HG03175 (cell line): Measurements from ENCODE around the gene PCDH19.

Experiments used
- ATAC-seq: cut with Tn5 transposase; IDR thresholded peaks from one replicate; pipeline ENCODE4 v1.9.1; 2021; ENCODE audit warnings: mild to moderate bottlenecking, moderate library complexity; ENCODE audit not compliant: unreplicated experiment

The PCDH19 gene

GRCh38 chrX:100299559-100299958, 110.5 kb downstream of the PCDH19 start:
- no peak for ATAC-seq

DNA sequence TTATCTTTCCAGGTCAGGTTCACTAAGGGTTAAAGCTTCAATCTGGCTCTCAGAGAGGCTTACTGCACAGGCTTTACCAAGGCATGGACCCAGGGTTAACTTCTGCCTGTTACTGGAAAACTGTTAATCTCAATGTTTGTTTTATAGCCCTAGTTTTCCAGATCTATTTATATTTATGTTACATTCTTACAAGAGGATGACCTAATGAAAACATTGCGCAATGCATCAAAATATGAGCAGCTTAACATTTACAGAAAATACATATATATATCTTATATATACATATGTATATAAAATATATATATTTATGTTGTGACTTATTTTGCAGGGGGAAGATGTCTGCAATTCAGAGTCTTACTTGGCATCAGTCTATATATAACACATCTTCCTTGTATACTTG, 112.3 kb downstream of the PCDH19 start:
- no peak for ATAC-seq

GRCh38 chrX:100296183-100296753, 113.8 kb downstream of the PCDH19 start:
- ATAC-seq, result no peak

- no peak for ATAC-seq
Observed at GRCh38 chrX:100294965-100295364, 115.1 kb downstream of the PCDH19 start.

DNA sequence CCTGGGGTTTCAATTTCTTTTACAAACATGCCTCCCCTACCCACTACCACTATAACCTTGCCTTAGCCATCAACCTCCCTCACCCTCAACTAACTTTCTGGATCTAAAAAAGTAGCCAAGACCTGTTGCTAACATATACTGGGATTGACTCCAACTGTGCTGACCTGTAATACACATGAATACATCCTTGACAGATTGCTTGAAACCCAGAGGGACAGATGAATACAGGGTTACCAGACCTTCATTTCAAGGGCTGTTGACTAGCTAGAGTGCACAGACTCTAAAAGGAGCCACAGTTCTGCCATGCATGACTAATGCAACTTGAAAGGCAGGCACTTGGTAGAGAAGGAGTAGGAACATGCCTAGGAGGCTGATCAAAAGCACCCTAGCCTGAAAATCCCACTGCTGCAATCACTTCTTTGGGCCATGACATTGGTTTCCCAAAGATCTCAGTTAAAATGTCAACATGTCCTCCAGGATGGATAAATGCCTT, 121.0 kb downstream of the PCDH19 start:
- no peak for ATAC-seq

- ATAC-seq, result no peak
Observed at GRCh38 chrX:100277231-100277630, 132.8 kb downstream of the PCDH19 start.

GRCh38 chrX:100274916-100275315, 135.2 kb downstream of the PCDH19 start:
- no peak for ATAC-seq

GRCh38 chrX:100265179-100265578, 144.9 kb downstream of the PCDH19 start:
- ATAC-seq, result no peak

- ATAC-seq, result peak; percentile 51
Observed at GRCh38 chrX:100264200-100264599, 145.9 kb downstream of the PCDH19 start.

DNA sequence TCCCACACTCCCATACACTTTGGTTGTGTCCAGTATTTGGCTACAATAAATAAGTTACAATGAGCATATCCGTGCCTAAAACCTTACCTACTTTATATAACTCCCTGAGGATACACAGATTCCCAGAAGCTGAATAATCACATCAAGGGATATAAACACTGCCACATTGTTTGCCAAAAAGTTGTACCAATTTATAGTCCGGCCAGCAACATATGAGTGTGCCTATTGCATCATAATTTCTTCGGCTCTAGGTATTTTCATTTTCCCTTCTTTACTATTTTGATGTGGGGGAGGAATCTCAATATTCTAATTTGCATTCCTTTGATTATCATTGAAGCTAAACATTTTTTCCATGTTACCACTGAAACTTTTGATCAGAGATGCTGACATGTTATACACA, 146.4 kb downstream of the PCDH19 start:
- ATAC-seq, result no peak

GRCh38 chrX:100248885-100249493, 161.1 kb downstream of the PCDH19 start:
- ATAC-seq, result no peak

- no peak for ATAC-seq
Observed at GRCh38 chrX:100247826-100248225, 162.2 kb downstream of the PCDH19 start.

- no peak for ATAC-seq
Observed at GRCh38 chrX:100244681-100245080, 165.4 kb downstream of the PCDH19 start.
